ENCODE results near the gene APLN. TPM values are rescaled to one million over a fixed set of nuclear protein-coding genes. Genes with fewer than 3 reads are reported as not detected.

The APLN gene
- total and polyA plus RNA-seq, 2 of the 13 experiments (the other 11 are each of a cell fraction or from before 2014, with no cell fraction given), result 0.02 to 0.17 TPM

DNA sequence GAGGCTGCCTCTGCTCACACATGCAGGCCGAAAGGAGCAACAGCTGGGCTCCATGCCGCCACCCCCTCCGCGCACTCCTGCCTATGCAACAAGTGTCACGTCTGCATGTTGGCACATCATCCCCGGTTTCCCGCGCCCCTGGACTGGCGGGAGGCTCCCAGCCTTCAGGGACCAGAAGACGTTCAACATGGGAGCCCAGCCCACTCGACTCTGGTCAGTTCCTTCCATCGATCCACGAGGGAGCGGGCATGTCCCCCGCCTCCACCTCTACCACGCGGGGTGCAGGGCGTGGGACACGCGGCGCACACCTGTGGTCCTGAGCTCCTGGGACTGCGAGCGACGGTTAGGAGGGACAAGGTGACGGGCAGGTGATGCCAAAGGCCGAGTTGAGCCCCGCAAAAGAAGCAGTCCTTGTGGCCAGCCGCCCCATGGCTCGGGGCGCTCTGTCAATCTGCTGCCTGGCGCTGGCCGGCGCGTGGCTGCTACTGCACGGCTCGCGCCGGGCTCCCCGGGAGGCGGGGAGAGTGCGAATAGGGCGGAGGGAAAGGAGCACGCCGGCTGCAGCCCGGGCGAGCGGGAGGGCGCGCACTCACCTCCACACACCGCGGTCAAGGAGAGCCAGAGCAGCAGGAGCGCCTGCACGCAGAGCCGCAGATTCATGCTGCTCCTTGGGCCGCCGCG lies 645 bp downstream of the APLN start (continued):
- TF ChIP-seq TP53 (CRISPR knock-in tag; conservative IDR thresholded peaks at IDR 0.05) (no peak), ZSCAN30 (CRISPR knock-in tag; IDR thresholded peaks at IDR 0.05) (no peak), GATAD2A (CRISPR knock-in tag; IDR thresholded peaks at IDR 0.05) (no peak), PHB2 (IDR thresholded peaks at IDR 0.05; ENCODE audit: partially characterized antibody) (no peak), ZNF446 (CRISPR knock-in tag; IDR thresholded peaks at IDR 0.05) (no peak), ZNF564 (CRISPR knock-in tag; IDR thresholded peaks at IDR 0.05) (no peak), MYC (CRISPR knock-in tag; IDR thresholded peaks at IDR 0.05; ENCODE audit: borderline replicate concordance) (0 out of 2 replicates have a peak, but pooled peaks have one; percentile 34), KDM3A (CRISPR knock-in tag; IDR thresholded peaks at IDR 0.05; ENCODE audit: low read depth) (no peak), ZKSCAN8 (CRISPR knock-in tag; IDR thresholded peaks at IDR 0.05; ENCODE audit: borderline replicate concordance) (no peak)
- TF ChIP-seq, protein P1, sequence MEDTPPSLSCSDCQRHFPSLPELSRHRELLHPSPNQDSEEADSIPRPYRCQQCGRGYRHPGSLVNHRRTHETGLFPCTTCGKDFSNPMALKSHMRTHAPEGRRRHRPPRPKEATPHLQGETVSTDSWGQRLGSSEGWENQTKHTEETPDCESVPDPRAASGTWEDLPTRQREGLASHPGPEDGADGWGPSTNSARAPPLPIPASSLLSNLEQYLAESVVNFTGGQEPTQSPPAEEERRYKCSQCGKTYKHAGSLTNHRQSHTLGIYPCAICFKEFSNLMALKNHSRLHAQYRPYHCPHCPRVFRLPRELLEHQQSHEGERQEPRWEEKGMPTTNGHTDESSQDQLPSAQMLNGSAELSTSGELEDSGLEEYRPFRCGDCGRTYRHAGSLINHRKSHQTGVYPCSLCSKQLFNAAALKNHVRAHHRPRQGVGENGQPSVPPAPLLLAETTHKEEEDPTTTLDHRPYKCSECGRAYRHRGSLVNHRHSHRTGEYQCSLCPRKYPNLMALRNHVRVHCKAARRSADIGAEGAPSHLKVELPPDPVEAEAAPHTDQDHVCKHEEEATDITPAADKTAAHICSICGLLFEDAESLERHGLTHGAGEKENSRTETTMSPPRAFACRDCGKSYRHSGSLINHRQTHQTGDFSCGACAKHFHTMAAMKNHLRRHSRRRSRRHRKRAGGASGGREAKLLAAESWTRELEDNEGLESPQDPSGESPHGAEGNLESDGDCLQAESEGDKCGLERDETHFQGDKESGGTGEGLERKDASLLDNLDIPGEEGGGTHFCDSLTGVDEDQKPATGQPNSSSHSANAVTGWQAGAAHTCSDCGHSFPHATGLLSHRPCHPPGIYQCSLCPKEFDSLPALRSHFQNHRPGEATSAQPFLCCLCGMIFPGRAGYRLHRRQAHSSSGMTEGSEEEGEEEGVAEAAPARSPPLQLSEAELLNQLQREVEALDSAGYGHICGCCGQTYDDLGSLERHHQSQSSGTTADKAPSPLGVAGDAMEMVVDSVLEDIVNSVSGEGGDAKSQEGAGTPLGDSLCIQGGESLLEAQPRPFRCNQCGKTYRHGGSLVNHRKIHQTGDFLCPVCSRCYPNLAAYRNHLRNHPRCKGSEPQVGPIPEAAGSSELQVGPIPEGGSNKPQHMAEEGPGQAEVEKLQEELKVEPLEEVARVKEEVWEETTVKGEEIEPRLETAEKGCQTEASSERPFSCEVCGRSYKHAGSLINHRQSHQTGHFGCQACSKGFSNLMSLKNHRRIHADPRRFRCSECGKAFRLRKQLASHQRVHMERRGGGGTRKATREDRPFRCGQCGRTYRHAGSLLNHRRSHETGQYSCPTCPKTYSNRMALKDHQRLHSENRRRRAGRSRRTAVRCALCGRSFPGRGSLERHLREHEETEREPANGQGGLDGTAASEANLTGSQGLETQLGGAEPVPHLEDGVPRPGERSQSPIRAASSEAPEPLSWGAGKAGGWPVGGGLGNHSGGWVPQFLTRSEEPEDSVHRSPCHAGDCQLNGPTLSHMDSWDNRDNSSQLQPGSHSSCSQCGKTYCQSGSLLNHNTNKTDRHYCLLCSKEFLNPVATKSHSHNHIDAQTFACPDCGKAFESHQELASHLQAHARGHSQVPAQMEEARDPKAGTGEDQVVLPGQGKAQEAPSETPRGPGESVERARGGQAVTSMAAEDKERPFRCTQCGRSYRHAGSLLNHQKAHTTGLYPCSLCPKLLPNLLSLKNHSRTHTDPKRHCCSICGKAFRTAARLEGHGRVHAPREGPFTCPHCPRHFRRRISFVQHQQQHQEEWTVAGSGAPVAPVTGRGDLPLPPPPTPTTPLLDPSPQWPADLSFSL (CRISPR knock-in tag; IDR thresholded peaks at IDR 0.05), result no peak
- TF ChIP-seq, protein P2, sequence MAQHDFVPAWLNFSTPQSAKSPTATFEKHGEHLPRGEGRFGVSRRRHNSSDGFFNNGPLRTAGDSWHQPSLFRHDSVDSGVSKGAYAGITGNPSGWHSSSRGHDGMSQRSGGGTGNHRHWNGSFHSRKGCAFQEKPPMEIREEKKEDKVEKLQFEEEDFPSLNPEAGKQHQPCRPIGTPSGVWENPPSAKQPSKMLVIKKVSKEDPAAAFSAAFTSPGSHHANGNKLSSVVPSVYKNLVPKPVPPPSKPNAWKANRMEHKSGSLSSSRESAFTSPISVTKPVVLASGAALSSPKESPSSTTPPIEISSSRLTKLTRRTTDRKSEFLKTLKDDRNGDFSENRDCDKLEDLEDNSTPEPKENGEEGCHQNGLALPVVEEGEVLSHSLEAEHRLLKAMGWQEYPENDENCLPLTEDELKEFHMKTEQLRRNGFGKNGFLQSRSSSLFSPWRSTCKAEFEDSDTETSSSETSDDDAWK (CRISPR knock-in tag; IDR thresholded peaks at IDR 0.05), result no peak
- TF ChIP-seq, protein P3, sequence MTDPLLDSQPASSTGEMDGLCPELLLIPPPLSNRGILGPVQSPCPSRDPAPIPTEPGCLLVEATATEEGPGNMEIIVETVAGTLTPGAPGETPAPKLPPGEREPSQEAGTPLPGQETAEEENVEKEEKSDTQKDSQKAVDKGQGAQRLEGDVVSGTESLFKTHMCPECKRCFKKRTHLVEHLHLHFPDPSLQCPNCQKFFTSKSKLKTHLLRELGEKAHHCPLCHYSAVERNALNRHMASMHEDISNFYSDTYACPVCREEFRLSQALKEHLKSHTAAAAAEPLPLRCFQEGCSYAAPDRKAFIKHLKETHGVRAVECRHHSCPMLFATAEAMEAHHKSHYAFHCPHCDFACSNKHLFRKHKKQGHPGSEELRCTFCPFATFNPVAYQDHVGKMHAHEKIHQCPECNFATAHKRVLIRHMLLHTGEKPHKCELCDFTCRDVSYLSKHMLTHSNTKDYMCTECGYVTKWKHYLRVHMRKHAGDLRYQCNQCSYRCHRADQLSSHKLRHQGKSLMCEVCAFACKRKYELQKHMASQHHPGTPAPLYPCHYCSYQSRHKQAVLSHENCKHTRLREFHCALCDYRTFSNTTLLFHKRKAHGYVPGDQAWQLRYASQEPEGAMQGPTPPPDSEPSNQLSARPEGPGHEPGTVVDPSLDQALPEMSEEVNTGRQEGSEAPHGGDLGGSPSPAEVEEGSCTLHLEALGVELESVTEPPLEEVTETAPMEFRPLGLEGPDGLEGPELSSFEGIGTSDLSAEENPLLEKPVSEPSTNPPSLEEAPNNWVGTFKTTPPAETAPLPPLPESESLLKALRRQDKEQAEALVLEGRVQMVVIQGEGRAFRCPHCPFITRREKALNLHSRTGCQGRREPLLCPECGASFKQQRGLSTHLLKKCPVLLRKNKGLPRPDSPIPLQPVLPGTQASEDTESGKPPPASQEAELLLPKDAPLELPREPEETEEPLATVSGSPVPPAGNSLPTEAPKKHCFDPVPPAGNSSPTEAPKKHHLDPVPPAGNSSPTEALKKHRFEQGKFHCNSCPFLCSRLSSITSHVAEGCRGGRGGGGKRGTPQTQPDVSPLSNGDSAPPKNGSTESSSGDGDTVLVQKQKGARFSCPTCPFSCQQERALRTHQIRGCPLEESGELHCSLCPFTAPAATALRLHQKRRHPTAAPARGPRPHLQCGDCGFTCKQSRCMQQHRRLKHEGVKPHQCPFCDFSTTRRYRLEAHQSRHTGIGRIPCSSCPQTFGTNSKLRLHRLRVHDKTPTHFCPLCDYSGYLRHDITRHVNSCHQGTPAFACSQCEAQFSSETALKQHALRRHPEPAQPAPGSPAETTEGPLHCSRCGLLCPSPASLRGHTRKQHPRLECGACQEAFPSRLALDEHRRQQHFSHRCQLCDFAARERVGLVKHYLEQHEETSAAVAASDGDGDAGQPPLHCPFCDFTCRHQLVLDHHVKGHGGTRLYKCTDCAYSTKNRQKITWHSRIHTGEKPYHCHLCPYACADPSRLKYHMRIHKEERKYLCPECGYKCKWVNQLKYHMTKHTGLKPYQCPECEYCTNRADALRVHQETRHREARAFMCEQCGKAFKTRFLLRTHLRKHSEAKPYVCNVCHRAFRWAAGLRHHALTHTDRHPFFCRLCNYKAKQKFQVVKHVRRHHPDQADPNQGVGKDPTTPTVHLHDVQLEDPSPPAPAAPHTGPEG (CRISPR knock-in tag; IDR thresholded peaks at IDR 0.05), result peak; percentile 98
- TF ChIP-seq, protein P4, sequence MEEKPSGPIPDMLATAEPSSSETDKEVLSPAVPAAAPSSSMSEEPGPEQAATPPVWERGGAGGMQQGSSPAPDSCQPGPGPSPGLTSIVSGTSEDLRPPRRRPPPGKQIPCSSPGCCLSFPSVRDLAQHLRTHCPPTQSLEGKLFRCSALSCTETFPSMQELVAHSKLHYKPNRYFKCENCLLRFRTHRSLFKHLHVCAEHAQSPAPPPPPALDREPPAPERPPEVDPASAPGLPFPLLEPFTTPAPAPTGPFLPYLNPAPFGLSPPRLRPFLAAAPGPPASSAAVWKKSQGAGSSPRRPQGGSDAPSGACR (CRISPR knock-in tag; IDR thresholded peaks at IDR 0.05), result no peak
- TF ChIP-seq, protein P5, sequence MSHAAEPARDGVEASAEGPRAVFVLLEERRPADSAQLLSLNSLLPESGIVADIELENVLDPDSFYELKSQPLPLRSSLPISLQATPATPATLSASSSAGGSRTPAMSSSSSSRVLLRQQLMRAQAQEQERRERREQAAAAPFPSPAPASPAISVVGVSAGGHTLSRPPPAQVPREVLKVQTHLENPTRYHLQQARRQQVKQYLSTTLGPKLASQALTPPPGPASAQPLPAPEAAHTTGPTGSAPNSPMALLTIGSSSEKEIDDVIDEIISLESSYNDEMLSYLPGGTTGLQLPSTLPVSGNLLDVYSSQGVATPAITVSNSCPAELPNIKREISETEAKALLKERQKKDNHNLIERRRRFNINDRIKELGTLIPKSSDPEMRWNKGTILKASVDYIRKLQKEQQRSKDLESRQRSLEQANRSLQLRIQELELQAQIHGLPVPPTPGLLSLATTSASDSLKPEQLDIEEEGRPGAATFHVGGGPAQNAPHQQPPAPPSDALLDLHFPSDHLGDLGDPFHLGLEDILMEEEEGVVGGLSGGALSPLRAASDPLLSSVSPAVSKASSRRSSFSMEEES (CRISPR knock-in tag; IDR thresholded peaks at IDR 0.05), result no peak
